ENCODE data around the gene GIMAP1. TPM values are rescaled to one million over a fixed set of nuclear protein-coding genes. Genes with fewer than 3 reads are reported as not detected.

GIMAP1 gene
- total and polyA plus RNA-seq, 10 donors: 8.7 to 61.2 (median 34.3) TPM

DNA sequence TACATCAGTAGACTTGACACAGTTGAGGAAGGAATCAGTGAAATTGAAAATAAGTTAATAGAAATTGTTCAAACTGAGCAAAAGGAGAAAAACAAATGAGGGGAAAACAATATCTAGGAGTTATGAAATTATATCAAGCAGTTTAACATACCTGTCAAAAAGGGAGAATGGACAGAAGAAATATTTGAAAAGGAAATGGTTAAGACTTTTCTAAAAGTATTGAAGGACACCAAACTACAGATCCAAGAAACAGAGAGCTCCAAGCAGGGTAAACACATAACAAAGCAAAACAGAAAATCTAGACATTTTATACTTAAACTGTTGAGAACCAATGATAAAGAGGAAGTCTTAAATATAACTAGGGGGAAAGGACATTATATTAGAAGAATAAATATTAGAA, 12.2 kb downstream of the GIMAP1 start:
- Histone ChIP-seq H3K27ac (no peak overlapping the region), H3K4me1 (peaks cover 0 to 30% (median 3%) of the 10 kb centered on the region in 6 donors), H3K27me3 (replicated peaks in 1 of 7) (no peaks in the 10 kb centered on the region), H3K9me3 (peaks cover 0 to 37% (median 26%) of the 10 kb centered on the region in 8 donors), H3K36me3 (peaks cover 0 to 25% (median 0%) of the 10 kb centered on the region in 6 donors), H3K4me3 (no peak overlapping the region)
- intact Hi-C loops (cut with DNase I; ENCODE audit: low total_unique reads): no loop called here
- DNase-seq: no peak
- TF ChIP-seq POLR2A (IDR thresholded peaks at IDR 0.05) (no peak), POLR2AphosphoS5 (IDR thresholded peaks at IDR 0.05) (no peak), CTCF (IDR thresholded peaks at IDR 0.05 in 8 of 11, conservative IDR thresholded peaks at IDR 0.05 in 3 of 11) (no peak)

DNA sequence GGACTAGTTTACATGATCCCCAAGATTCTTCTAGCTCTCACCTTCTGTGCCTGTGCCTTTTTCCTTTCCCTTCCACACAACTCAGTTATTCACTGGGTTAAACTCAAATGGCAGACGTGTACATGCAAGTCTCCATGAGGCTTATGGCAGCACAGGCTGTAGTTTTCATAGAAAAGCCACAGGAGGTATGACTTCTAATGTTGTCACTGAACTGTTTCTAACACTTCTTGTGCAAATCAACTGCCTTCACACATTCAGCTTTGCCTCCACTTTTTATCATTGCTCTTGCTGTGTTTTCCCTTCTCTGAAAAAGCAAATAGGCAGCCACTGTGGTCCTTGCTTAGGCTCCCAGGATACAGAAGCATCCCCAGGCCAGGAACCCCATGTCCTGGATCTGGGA, 15.5 kb downstream of the GIMAP1 start:
- peaks cover 0 to 51% (median 13%) of the 10 kb centered on the region in 6 donors for H3K4me1 ChIP-seq
- intact Hi-C loops (cut with DNase I; ENCODE audit: low total_unique reads): loop anchor here (10.0 kb wide), 1 partner anchor 47 kb away; the partner anchor contains the start of gene GIMAP2
- DNase-seq: no peak
- H3K27ac ChIP-seq: peak overlapping the region in 7 of 8 donors; percentile 23 to 90 (median 47)
- 60 to 85% (median 72%) methylated on average over 1 of the region's 1 CpG for WGBS, 5 donors
- H3K36me3 ChIP-seq: no peaks in the 10 kb centered on the region
- TF ChIP-seq POLR2AphosphoS5 (IDR thresholded peaks at IDR 0.05) (no peak), POLR2A (IDR thresholded peaks at IDR 0.05) (no peak), CTCF (IDR thresholded peaks at IDR 0.05 in 8 of 11, conservative IDR thresholded peaks at IDR 0.05 in 3 of 11) (no peak)
- peaks cover 0 to 24% (median 17%) of the 10 kb centered on the region in 8 donors for H3K9me3 ChIP-seq
- H3K4me3 ChIP-seq: no peak overlapping the region
- H3K27me3 ChIP-seq (replicated peaks in 1 of 7): no peaks in the 10 kb centered on the region

GRCh38 chr7:150732786-150733481, 16.5 kb downstream of the GIMAP1 start:
- intact Hi-C loops (cut with DNase I; ENCODE audit: low total_unique reads): loop anchor here (10.0 kb wide), 1 partner anchor 48 kb away; the partner anchor contains the start of gene GIMAP2
- TF ChIP-seq CTCF (IDR thresholded peaks at IDR 0.05 in 8 of 11, conservative IDR thresholded peaks at IDR 0.05 in 3 of 11): no peak
- TF ChIP-seq POLR2A (IDR thresholded peaks at IDR 0.05): no peak
- no peak for TF ChIP-seq POLR2AphosphoS5 (IDR thresholded peaks at IDR 0.05)
- 64 to 84% (median 79%) methylated on average over 5 of the region's 5 CpGs for WGBS, 5 donors
- Histone ChIP-seq H3K36me3 (no peaks in the 10 kb centered on the region), H3K27ac (peak overlapping the region in 6 of 8 donors; percentile 42 to 90 (median 66)), H3K27me3 (replicated peaks in 1 of 7) (no peaks in the 10 kb centered on the region), H3K4me1 (peaks cover 0 to 60% (median 19%) of the 10 kb centered on the region in 6 donors), H3K4me3 (no peak overlapping the region), H3K9me3 (peaks cover 0 to 14% (median 11%) of the 10 kb centered on the region in 8 donors)
- DNase-seq: no peak

DNA sequence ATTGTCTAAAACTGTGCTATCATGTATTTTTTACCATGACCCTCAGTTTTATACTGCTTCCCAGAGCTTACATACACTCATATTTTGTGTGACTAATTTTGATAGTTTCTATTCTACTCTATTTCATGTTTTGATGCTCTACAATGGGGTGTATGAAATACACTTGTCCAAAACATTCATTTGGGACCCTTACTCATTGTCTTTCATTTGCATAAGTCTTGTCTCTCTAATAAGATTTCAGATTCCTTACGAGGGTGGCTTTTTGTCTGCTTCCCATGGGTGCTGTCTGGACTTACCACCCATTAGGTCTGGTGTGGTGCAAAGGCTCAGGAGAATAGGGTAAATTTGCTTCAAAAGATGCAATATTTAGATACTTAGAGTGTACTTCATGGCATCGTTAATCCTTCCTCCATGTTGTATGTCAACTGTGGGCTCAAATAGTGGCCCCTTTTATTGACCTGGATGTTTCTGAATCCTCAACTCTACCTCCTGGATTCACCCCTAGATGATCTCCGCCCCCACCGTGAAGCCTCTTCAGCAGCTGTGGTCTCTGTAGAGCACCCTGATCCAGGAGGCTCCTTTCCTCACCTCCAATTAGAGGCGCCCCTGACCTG, 17.2 kb downstream of the GIMAP1 start:
- WGBS, 5 donors: 81 to 94% (median 91%) methylated on average over 5 of the region's 5 CpGs
- Histone ChIP-seq H3K9me3 (peaks cover 0 to 7% (median 5%) of the 10 kb centered on the region in 8 donors), H3K4me1 (peaks cover 0 to 66% (median 23%) of the 10 kb centered on the region in 6 donors), H3K4me3 (no peak overlapping the region), H3K27me3 (replicated peaks in 1 of 7) (no peaks in the 10 kb centered on the region), H3K36me3 (no peaks in the 10 kb centered on the region), H3K27ac (peak overlapping the region in 4 of 8 donors; percentile 47 to 90 (median 86))
- intact Hi-C loops (cut with DNase I; ENCODE audit: low total_unique reads): loop anchor here (10.0 kb wide), 1 partner anchor 49 kb away; the partner anchor contains the start of gene GIMAP2
- TF ChIP-seq POLR2AphosphoS5 (IDR thresholded peaks at IDR 0.05): no peak
- no peak for TF ChIP-seq CTCF (IDR thresholded peaks at IDR 0.05 in 8 of 11, conservative IDR thresholded peaks at IDR 0.05 in 3 of 11)
- no peak for TF ChIP-seq POLR2A (IDR thresholded peaks at IDR 0.05)
- no peak for DNase-seq

Measured in spleen (tissue), 11 donors.